IMR-90 (cell line): ENCODE data around the gene SHISA8. TPM values are rescaled to one million over a fixed set of nuclear protein-coding genes. Genes with fewer than 3 reads are reported as not detected.

ENCODE experiments used
- ATAC-seq: fragments of 200-7000 bp; cut with Tn5 transposase; 2 replicates; pipeline ENCODE4 v1.9.1; 2020; ENCODE audit warnings: low read depth, mild to moderate bottlenecking, moderate library complexity
- BruUV-seq: library from RNA; stranded (reverse); fragments of 400-500 nt; replicated peaks from 2 replicates; lab custom pipeline; 2021; lab: Mats Ljungman, UMichigan
- CTCF ChIA-PET: fragments of 300-600 bp; formaldehyde crosslinking; extraction: SDS; loops from one replicate; lab custom pipeline; 2021; ENCODE audit warnings: antibody characterized with exemption; lab: Yijun Ruan, JAX
- POLR2A ChIA-PET: fragments of 300-600 bp; sonication (Branson Sonifier 250); formaldehyde crosslinking; loops from one replicate; lab custom pipeline; 2022; ENCODE audit warnings: antibody characterized with exemption; ENCODE audit not compliant: unreplicated experiment; lab: Charles Lee
- DNase-seq: peaks from one replicate; pipeline ENCODE4 v3.0.0; 2013
- H2AFZ ChIP-seq: replicated peaks from 2 replicates; pipeline ENCODE3; 2013; ENCODE audit warnings: low read length, mild to moderate bottlenecking; ENCODE audit not compliant: poor library complexity
- H2AK5ac ChIP-seq: 2 replicates; pipeline ENCODE4 v1.6.1; 2013; ENCODE audit warnings: low read depth, low read length, inconsistent platforms
- H2AK9ac ChIP-seq: replicated peaks from 2 replicates; pipeline ENCODE3; 2013; ENCODE audit warnings: mild to moderate bottlenecking, low read depth, low read length, moderate library complexity; ENCODE audit not compliant: poor library complexity
- H2BK120ac ChIP-seq: 2 replicates; pipeline ENCODE4 v1.6.1; 2013; ENCODE audit warnings: low read depth, low read length, inconsistent platforms
- H2BK15ac ChIP-seq: 3 replicates; pipeline ENCODE4 v1.6.1; 2013; ENCODE audit warnings: low read depth, low read length, inconsistent platforms
- H2BK20ac ChIP-seq: 2 replicates; pipeline ENCODE4 v1.6.1; 2013; ENCODE audit warnings: low read depth, mild to moderate bottlenecking, inconsistent platforms, low read length, moderate library complexity
- H2BK5ac ChIP-seq: 2 replicates; pipeline ENCODE4 v1.6.1; 2013; ENCODE audit warnings: mild to moderate bottlenecking, low read depth, low read length, inconsistent platforms; ENCODE audit not compliant: poor library complexity, severe bottlenecking
- H3K14ac ChIP-seq: replicated peaks from 2 replicates; pipeline ENCODE4 v1.6.1; 2013; ENCODE audit warnings: low read depth, low read length, inconsistent platforms
- H3K18ac ChIP-seq: 2 replicates; pipeline ENCODE4 v1.6.1; 2013; ENCODE audit warnings: low read depth, low read length, control low read depth
- H3K23ac ChIP-seq: 2 replicates; pipeline ENCODE4 v1.6.1; 2013; ENCODE audit warnings: low read depth, low read length, inconsistent platforms
- H3K27ac ChIP-seq: 2 replicates; pipeline ENCODE4 v1.5.1; 2013; ENCODE audit warnings: mild to moderate bottlenecking, control low read depth, low read length; ENCODE audit not compliant: insufficient read depth
- H3K27me3 ChIP-seq: 2 replicates; pipeline ENCODE4 v1.6.1; 2013; ENCODE audit warnings: low read length; ENCODE audit not compliant: control insufficient read depth, insufficient read depth
- H3K36me3 ChIP-seq: 2 replicates; pipeline ENCODE4 v1.6.1; 2013; ENCODE audit warnings: low read length, mixed read lengths; ENCODE audit not compliant: control insufficient read depth, insufficient read depth
- H3K4ac ChIP-seq: 2 replicates; pipeline ENCODE4 v1.6.1; 2013; ENCODE audit warnings: low read depth, low read length, inconsistent platforms
- H3K4me1 ChIP-seq: 2 replicates; pipeline ENCODE4 v1.6.1; 2013; ENCODE audit warnings: low read length, mixed read lengths; ENCODE audit not compliant: control insufficient read depth, insufficient read depth
- H3K4me2 ChIP-seq: 2 replicates; pipeline ENCODE4 v1.6.1; 2013; ENCODE audit warnings: low read depth, mild to moderate bottlenecking, control low read depth, low read length, moderate library complexity
- H3K4me3 ChIP-seq: 2 replicates; pipeline ENCODE4 v1.5.1; 2013; ENCODE audit warnings: low read depth, mild to moderate bottlenecking, control low read depth, low read length, moderate library complexity; ENCODE audit not compliant: insufficient read depth
- H3K56ac ChIP-seq: 2 replicates; pipeline ENCODE4 v1.6.1; 2013; ENCODE audit warnings: low read length, inconsistent platforms; ENCODE audit not compliant: insufficient read depth; ENCODE audit errors: extremely low read depth
- H3K79me1 ChIP-seq, 2 experiments: 2 replicates each; pipeline ENCODE4 v1.6.1; 2013; ENCODE audit warnings: low read length in 2 of 2, inconsistent platforms in 1 of 2, low read depth in 1 of 2
- H3K9ac ChIP-seq: 2 replicates; pipeline ENCODE4 v1.6.1; 2013; ENCODE audit warnings: low read depth, low read length, control low read depth
- H3K9me1 ChIP-seq: 2 replicates; pipeline ENCODE4 v1.6.1; 2013; ENCODE audit warnings: low read length, inconsistent platforms; ENCODE audit not compliant: insufficient read depth
- H3K9me3 ChIP-seq: 2 replicates; pipeline ENCODE4 v1.6.1; 2013; ENCODE audit warnings: low read length; ENCODE audit not compliant: control insufficient read depth, insufficient read depth
- H4K20me1 ChIP-seq: 2 replicates; pipeline ENCODE4 v1.6.1; 2013; ENCODE audit warnings: low read length, inconsistent platforms; ENCODE audit not compliant: insufficient read depth
- H4K5ac ChIP-seq: 2 replicates; pipeline ENCODE4 v1.6.1; 2013; ENCODE audit warnings: mild to moderate bottlenecking, low read depth, low read length, control low read depth
- H4K8ac ChIP-seq, 2 experiments: 2 replicates each; pipeline ENCODE4 v1.6.1; 2013; ENCODE audit warnings: low read depth in 2 of 2, low read length in 2 of 2, control low read depth in 1 of 2, inconsistent platforms in 1 of 2
- H4K91ac ChIP-seq: 2 replicates; pipeline ENCODE4 v1.6.1; 2013; ENCODE audit warnings: low read depth, low read length, inconsistent platforms; ENCODE audit not compliant: insufficient read depth
- BHLHE40 ChIP-seq: fragments of 150-350 bp; IDR thresholded peaks from 2 replicates; pipeline ENCODE4 v1.6.1; 2016; ENCODE audit warnings: mild to moderate bottlenecking, low read depth, low read length
- CEBPB ChIP-seq: IDR thresholded peaks from 2 replicates; pipeline ENCODE4 v1.6.1; 2012; ENCODE audit warnings: low read depth, low read length, improper control_type of control experiment
- CHD1 ChIP-seq: IDR thresholded peaks from 2 replicates; pipeline ENCODE4 v1.6.1; 2012; ENCODE audit warnings: low read depth, low read length, improper control_type of control experiment
- MAZ ChIP-seq: IDR thresholded peaks from 2 replicates; pipeline ENCODE4 v1.6.1; 2012; ENCODE audit warnings: low read depth, mild to moderate bottlenecking, low read length, improper control_type of control experiment, moderate library complexity, borderline replicate concordance
- RAD21 ChIP-seq: IDR thresholded peaks from 2 replicates; pipeline ENCODE4 v1.6.1; 2012; ENCODE audit warnings: low read length, improper control_type of control experiment
- RFX5 ChIP-seq: IDR thresholded peaks from 2 replicates; pipeline ENCODE4 v1.8.0; 2012; ENCODE audit warnings: low read depth, mild to moderate bottlenecking, low read length, moderate library complexity
- WGBS, 2 experiments: methylation state at CpG; one replicate each; pipeline versions ENCODE4 v1.1.5 to v1.1.7; 2013; ENCODE audit warnings: missing lambda C conversion rate in 2 of 2; ENCODE audit not compliant: insufficient read length in 1 of 2; ENCODE audit errors: extremely low coverage in 2 of 2; 5-methylcytosine and 5-hydroxymethylcytosine counted together
- dilution Hi-C: fragments of 300-500 bp; cut with HindIII; formaldehyde crosslinking; loops from one replicate; pipeline ENCODE4 v1.14.3; 2018; ENCODE audit warnings: low sequenced_read_pairs; ENCODE audit not compliant: unreplicated experiment
- in situ Hi-C: fragments of 300-500 bp; cut with MboI; formaldehyde crosslinking; loops from 3 replicates; pipeline ENCODE4 v1.14.3; 2019; ENCODE audit warnings: low sequenced_read_pairs, inconsistent platforms, mixed read lengths
- intact Hi-C: fragments of 100-400 bp; cut with micrococcal nuclease; formaldehyde crosslinking; loops from 2 replicates; pipeline ENCODE4 v1.10.0; 2022
- polyA plus RNA-seq, 3 experiments: library from polyadenylated mRNA; depleted of rRNA; stranded (reverse); fragments of >200 nt; gene quantifications; 2 replicates each; pipeline ENCODE4 v1.2.3, GENCODE V29; 2012; ENCODE audit warnings: low replicate concordance in 1 of 3
- total RNA-seq: library from RNA; depleted of rRNA; stranded (reverse); fragments of >200 nt; gene quantifications from 2 replicates; pipeline ENCODE4 v1.2.3, GENCODE V29; 2012
- TF ChIP-seq, protein P1 (sequence below): fragments of 150-350 bp; IDR thresholded peaks from 2 replicates; pipeline ENCODE4 v1.6.1; 2017; ENCODE audit warnings: mild to moderate bottlenecking, antibody characterized with exemption, low read length, low read depth
- TF ChIP-seq, protein P2 (sequence below): conservative IDR thresholded peaks from 2 replicates; pipeline ENCODE4 v1.5.1; 2012; ENCODE audit warnings: mild to moderate bottlenecking, low read depth, low read length, improper control_type of control experiment

Gene SHISA8
- total and polyA plus RNA-seq, 2 of the 4 experiments (the other 2 are of a cell fraction), result not detected

DNA sequence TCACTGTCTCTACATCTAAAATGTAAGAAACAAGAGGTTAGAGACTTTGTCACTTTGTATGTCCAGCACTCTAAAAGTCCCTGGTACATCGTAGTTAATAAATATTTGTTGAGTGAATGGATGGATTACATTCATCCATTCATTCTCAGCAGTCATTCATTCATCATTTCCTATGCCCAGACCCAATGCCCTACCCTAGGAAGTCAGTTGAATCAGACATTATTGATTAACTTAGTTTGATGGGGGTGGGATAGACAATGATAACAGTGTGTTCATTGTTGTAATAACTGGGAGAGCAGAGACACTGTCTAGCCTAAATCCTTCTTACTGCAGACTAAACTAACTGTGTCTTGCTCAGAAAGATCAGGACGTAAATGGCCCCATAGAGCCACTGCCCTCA lies 33.3 kb upstream of the SHISA8 start:
- Histone ChIP-seq H3K36me3 (no peaks in the 10 kb centered on the region), H3K27me3 (no peaks in the 10 kb centered on the region), H3K4me2 (no peak overlapping the region), H4K8ac (no peak overlapping the region), H3K14ac (no peak overlapping the region), H2BK15ac (no peak overlapping the region), H2BK20ac (no peak overlapping the region), H3K79me1 (peaks cover 5 to 14% of the 10 kb centered on the region in 2 experiments), H2AK5ac (no peak overlapping the region), H4K20me1 (no peaks in the 10 kb centered on the region; the same call in 1 of the 2 replicates), H3K4me1 (peaks cover 8% of the 10 kb centered on the region), H3K27ac (no peak overlapping the region), H2AK9ac (no peak overlapping the region), H3K56ac (no peak overlapping the region), H4K5ac (no peak overlapping the region), H2BK120ac (no peak overlapping the region), H2AFZ (no peak overlapping the region), H3K9ac (no peak overlapping the region), H3K4me3 (no peak overlapping the region), H3K9me3 (no peaks in the 10 kb centered on the region), H3K23ac (no peak overlapping the region), H3K18ac (no peak overlapping the region), H3K4ac (no peak overlapping the region), H3K9me1 (no peaks in the 10 kb centered on the region), H2BK5ac (no peak overlapping the region), H4K91ac (no peak overlapping the region)
- dilution Hi-C loops, result no loop called here
- intact Hi-C loops, result no loop called here
- DNase-seq (no peak), ATAC-seq (no peak)
- WGBS, 2 experiments, result no CpG with 5 or more reads among the region's 2 CpGs
- BruUV-seq, result no TSS peak
- TF ChIP-seq RFX5 (no peak), RAD21 (no peak), CHD1 (no peak), MAZ (no peak), CEBPB (no peak), BHLHE40 (no peak)
- TF ChIP-seq, protein P1, sequence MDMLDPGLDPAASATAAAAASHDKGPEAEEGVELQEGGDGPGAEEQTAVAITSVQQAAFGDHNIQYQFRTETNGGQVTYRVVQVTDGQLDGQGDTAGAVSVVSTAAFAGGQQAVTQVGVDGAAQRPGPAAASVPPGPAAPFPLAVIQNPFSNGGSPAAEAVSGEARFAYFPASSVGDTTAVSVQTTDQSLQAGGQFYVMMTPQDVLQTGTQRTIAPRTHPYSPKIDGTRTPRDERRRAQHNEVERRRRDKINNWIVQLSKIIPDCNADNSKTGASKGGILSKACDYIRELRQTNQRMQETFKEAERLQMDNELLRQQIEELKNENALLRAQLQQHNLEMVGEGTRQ, result no peak
- TF ChIP-seq, protein P2, sequence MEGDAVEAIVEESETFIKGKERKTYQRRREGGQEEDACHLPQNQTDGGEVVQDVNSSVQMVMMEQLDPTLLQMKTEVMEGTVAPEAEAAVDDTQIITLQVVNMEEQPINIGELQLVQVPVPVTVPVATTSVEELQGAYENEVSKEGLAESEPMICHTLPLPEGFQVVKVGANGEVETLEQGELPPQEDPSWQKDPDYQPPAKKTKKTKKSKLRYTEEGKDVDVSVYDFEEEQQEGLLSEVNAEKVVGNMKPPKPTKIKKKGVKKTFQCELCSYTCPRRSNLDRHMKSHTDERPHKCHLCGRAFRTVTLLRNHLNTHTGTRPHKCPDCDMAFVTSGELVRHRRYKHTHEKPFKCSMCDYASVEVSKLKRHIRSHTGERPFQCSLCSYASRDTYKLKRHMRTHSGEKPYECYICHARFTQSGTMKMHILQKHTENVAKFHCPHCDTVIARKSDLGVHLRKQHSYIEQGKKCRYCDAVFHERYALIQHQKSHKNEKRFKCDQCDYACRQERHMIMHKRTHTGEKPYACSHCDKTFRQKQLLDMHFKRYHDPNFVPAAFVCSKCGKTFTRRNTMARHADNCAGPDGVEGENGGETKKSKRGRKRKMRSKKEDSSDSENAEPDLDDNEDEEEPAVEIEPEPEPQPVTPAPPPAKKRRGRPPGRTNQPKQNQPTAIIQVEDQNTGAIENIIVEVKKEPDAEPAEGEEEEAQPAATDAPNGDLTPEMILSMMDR, result no peak
- in situ Hi-C loops, result no loop called here
- CTCF ChIA-PET, result interaction anchor here (2.2 kb wide), 1 partner anchor 251 kb away, joined by 8 read pairs; no protein-coding TSS in a partner anchor
- POLR2A ChIA-PET, result no interaction called here
